Astrocyte (in vitro differentiated cells and primary cell): ENCODE data around the gene NUCB2. TPM values are rescaled to one million over a fixed set of nuclear protein-coding genes. Genes with fewer than 3 reads are reported as not detected.
"Not testable (repeated sequence)": the region's sequence is repeated elsewhere in the genome, so short reads cannot be mapped to it uniquely, and the experiment has no call there.

Experiments
- DNase-seq: peaks from one replicate; pipeline ENCODE4 v3.0.0-alpha.2; 2010; ENCODE audit warnings: low read depth
- FAIRE-seq: peaks from 2 replicates; lab custom pipeline; 2011; peaks lifted over from hg19 to GRCh38; lab: Jason Lieb, UNC
- H2AFZ ChIP-seq: 2 replicates; pipeline ENCODE4 v1.6.0; 2012; ENCODE audit warnings: low read depth, low read length, inconsistent platforms
- H3K27ac ChIP-seq: 2 replicates; pipeline ENCODE4 v1.5.1; 2011; ENCODE audit warnings: low read depth, low read length, inconsistent platforms
- H3K27me3 ChIP-seq: 2 replicates; pipeline ENCODE4 v1.6.0; 2011; ENCODE audit warnings: low read length, inconsistent platforms; ENCODE audit not compliant: insufficient read depth
- H3K36me3 ChIP-seq: 2 replicates; pipeline ENCODE4 v1.5.1; 2011; ENCODE audit warnings: low read length, inconsistent platforms; ENCODE audit not compliant: insufficient read depth
- H3K4me1 ChIP-seq: 2 replicates; pipeline ENCODE4 v1.5.1; 2011; ENCODE audit warnings: low read length, inconsistent platforms; ENCODE audit not compliant: insufficient read depth
- H3K4me2 ChIP-seq: 2 replicates; pipeline ENCODE4 v1.6.0; 2012; ENCODE audit warnings: low read length, inconsistent platforms
- H3K4me3 ChIP-seq: 2 replicates; pipeline ENCODE4 v1.5.1; 2011; ENCODE audit warnings: low read depth, mild to moderate bottlenecking, low read length, inconsistent platforms; ENCODE audit not compliant: insufficient read depth
- H3K79me2 ChIP-seq: 2 replicates; pipeline ENCODE4 v1.6.0; 2012; ENCODE audit warnings: mild to moderate bottlenecking, low read length, inconsistent platforms; ENCODE audit not compliant: insufficient read depth
- H3K9ac ChIP-seq: 2 replicates; pipeline ENCODE4 v1.6.0; 2012; ENCODE audit warnings: mild to moderate bottlenecking, low read length, inconsistent platforms
- H3K9me3 ChIP-seq: 2 replicates; pipeline ENCODE4 v1.5.1; 2012; ENCODE audit warnings: low read depth, mild to moderate bottlenecking, low read length, inconsistent platforms; ENCODE audit not compliant: insufficient read depth
- H4K20me1 ChIP-seq: 2 replicates; pipeline ENCODE4 v1.6.0; 2012; ENCODE audit warnings: low read length, inconsistent platforms; ENCODE audit not compliant: insufficient read depth
- H3K27ac Mint-ChIP-seq: one replicate; pipeline ENCODE4 v1.8.0; 2021; ENCODE audit warnings: mild to moderate bottlenecking, mixed read lengths; ENCODE audit not compliant: unreplicated experiment
- H3K27me3 Mint-ChIP-seq: one replicate; pipeline ENCODE4 v1.8.0; 2021; ENCODE audit warnings: low read depth, mixed read lengths; ENCODE audit not compliant: unreplicated experiment
- H3K36me3 Mint-ChIP-seq: one replicate; pipeline ENCODE4 v1.8.0; 2021; ENCODE audit warnings: low read depth, mixed read lengths; ENCODE audit not compliant: unreplicated experiment
- H3K4me1 Mint-ChIP-seq: one replicate; pipeline ENCODE4 v1.8.0; 2021; ENCODE audit warnings: low read depth, mixed read lengths; ENCODE audit not compliant: unreplicated experiment
- H3K4me3 Mint-ChIP-seq: one replicate; pipeline ENCODE4 v1.8.0; 2021; ENCODE audit warnings: mild to moderate bottlenecking, moderate library complexity, mixed read lengths; ENCODE audit not compliant: unreplicated experiment
- H3K9me3 Mint-ChIP-seq: one replicate; pipeline ENCODE4 v1.8.0; 2021; ENCODE audit warnings: mild to moderate bottlenecking, mixed read lengths; ENCODE audit not compliant: unreplicated experiment
- CTCF ChIP-seq: IDR thresholded peaks from 2 replicates; pipeline ENCODE4 v1.5.1; 2011; ENCODE audit warnings: low read depth, mild to moderate bottlenecking, inconsistent platforms, low read length, moderate library complexity; ENCODE audit not compliant: insufficient read depth
- EZH2 ChIP-seq: IDR thresholded peaks from 2 replicates; pipeline ENCODE4 v1.6.1; 2012; ENCODE audit warnings: mild to moderate bottlenecking, low read length, inconsistent platforms; ENCODE audit not compliant: insufficient read depth
- total RNA-seq: library from RNA; stranded (reverse); gene quantifications from 2 replicates; pipeline ENCODE4 v1.2.1, GENCODE V29; 2021

Gene NUCB2
- total RNA-seq, 1 donor from 2014 or later: 71.2 TPM

GRCh38 chr11:17267576-17267975 lies 9.0 kb upstream of the NUCB2 start:
- Histone ChIP-seq H3K4me3 (no peak overlapping the region), H3K4me2 (no peak overlapping the region), H4K20me1 (no peaks in the 10 kb centered on the region), H3K36me3 (no peaks in the 10 kb centered on the region), H3K79me2 (no peaks in the 10 kb centered on the region), H3K9ac (no peak overlapping the region), H3K27me3 (no peaks in the 10 kb centered on the region), H3K9me3 (no peaks in the 10 kb centered on the region), H3K4me1 (peaks cover 6% of the 10 kb centered on the region), H2AFZ (no peak overlapping the region), H3K27ac (no peak overlapping the region)
- no peak overlapping the region for H3K4me3 Mint-ChIP-seq
- H3K27ac Mint-ChIP-seq: peak overlapping the region; percentile 82
- H3K36me3 Mint-ChIP-seq: no peaks in the 10 kb centered on the region
- peak; percentile 85 for DNase-seq
- TF ChIP-seq CTCF: no peak
- TF ChIP-seq EZH2: no peak
- H3K9me3 Mint-ChIP-seq: no peaks in the 10 kb centered on the region
- peaks cover 7% of the 10 kb centered on the region for H3K4me1 Mint-ChIP-seq
- no peak for FAIRE-seq
- peaks cover 1% of the 10 kb centered on the region for H3K27me3 Mint-ChIP-seq

- not testable (repeated sequence) for H3K9me3 Mint-ChIP-seq, H3K27ac Mint-ChIP-seq, H4K20me1 ChIP-seq, DNase-seq, H3K9me3 ChIP-seq, H3K79me2 ChIP-seq, H3K27ac ChIP-seq, H3K27me3 ChIP-seq, H3K36me3 ChIP-seq, H3K9ac ChIP-seq, H3K4me3 ChIP-seq, FAIRE-seq, H3K36me3 Mint-ChIP-seq, H3K4me2 ChIP-seq, H3K4me1 ChIP-seq, H2AFZ ChIP-seq, H3K4me1 Mint-ChIP-seq, H3K27me3 Mint-ChIP-seq, H3K4me3 Mint-ChIP-seq
Observed at GRCh38 chr11:17268500-17268899, 8.0 kb upstream of the NUCB2 start.

GRCh38 chr11:17268902-17269301 lies 7.6 kb upstream of the NUCB2 start:
- peaks cover 5% of the 10 kb centered on the region for H3K27me3 Mint-ChIP-seq
- no peak overlapping the region for H3K4me3 Mint-ChIP-seq
- DNase-seq: no peak
- no peaks in the 10 kb centered on the region for H3K9me3 ChIP-seq
- H4K20me1 ChIP-seq: no peaks in the 10 kb centered on the region
- no peaks in the 10 kb centered on the region for H3K36me3 Mint-ChIP-seq
- TF ChIP-seq EZH2 (no peak), CTCF (no peak)
- no peak for FAIRE-seq
- H3K79me2 ChIP-seq: no peaks in the 10 kb centered on the region
- H2AFZ ChIP-seq: no peak overlapping the region
- peaks cover 4% of the 10 kb centered on the region for H3K4me1 Mint-ChIP-seq
- no peak overlapping the region for H3K4me3 ChIP-seq
- no peak overlapping the region for H3K27ac ChIP-seq
- H3K9me3 Mint-ChIP-seq: no peaks in the 10 kb centered on the region
- H3K36me3 ChIP-seq: no peaks in the 10 kb centered on the region
- H3K27me3 ChIP-seq: no peaks in the 10 kb centered on the region
- no peak overlapping the region for H3K4me2 ChIP-seq
- H3K27ac Mint-ChIP-seq: no peak overlapping the region
- H3K9ac ChIP-seq: no peak overlapping the region
- peaks cover 3% of the 10 kb centered on the region for H3K4me1 ChIP-seq
